Mesodermal cell (in vitro differentiated cells): ENCODE measurements around the gene PELI3.
"Not testable (repeated sequence)": the region's sequence is repeated elsewhere in the genome, so short reads cannot be mapped to it uniquely, and the experiment has no call there.

Experiments
- H3K27ac ChIP-seq: 2 replicates; pipeline ENCODE4 v1.7.0; 2013; ENCODE audit warnings: mild to moderate bottlenecking, low read depth, low read length, moderate library complexity; ENCODE audit not compliant: severe bottlenecking
- H3K36me3 ChIP-seq: 2 replicates; pipeline ENCODE4 v1.7.1; 2013; ENCODE audit warnings: mild to moderate bottlenecking, low read length, moderate library complexity; ENCODE audit not compliant: control insufficient read depth, insufficient read depth
- H3K4me1 ChIP-seq: one replicate; pipeline ENCODE4 v1.7.1; 2013; ENCODE audit warnings: mild to moderate bottlenecking, low read length; ENCODE audit not compliant: insufficient read depth, control insufficient read depth, poor library complexity, severe bottlenecking
- H3K4me3 ChIP-seq: 2 replicates; pipeline ENCODE4 v1.7.0; 2013; ENCODE audit warnings: low read length, control low read depth, mild to moderate bottlenecking; ENCODE audit not compliant: insufficient read depth, poor library complexity, severe bottlenecking; ENCODE audit errors: extremely low read depth
- H3K9me3 ChIP-seq: 2 replicates; pipeline ENCODE4 v1.7.1; 2013; ENCODE audit warnings: mild to moderate bottlenecking, low read length, moderate library complexity; ENCODE audit not compliant: control insufficient read depth
- WGBS, 2 experiments: methylation state at CpG; one replicate each; pipeline ENCODE4 v1.1.5; 2013; ENCODE audit warnings: missing lambda C conversion rate in 2 of 2; ENCODE audit not compliant: insufficient coverage in 2 of 2; 5-methylcytosine and 5-hydroxymethylcytosine counted together

PELI3 gene

GRCh38 chr11:66448523-66448922 is 18.2 kb upstream of the PELI3 start:
- no peak overlapping the region for H3K27ac ChIP-seq
- no peak overlapping the region for H3K4me3 ChIP-seq
- H3K36me3 ChIP-seq: no peaks in the 10 kb centered on the region
- no peaks in the 10 kb centered on the region for H3K4me1 ChIP-seq
- H3K9me3 ChIP-seq: peaks cover 4% of the 10 kb centered on the region
- WGBS, 2 experiments: 90 to 100% methylated on average over 1 to 3 of the region's 4 CpGs

GRCh38 chr11:66450560-66450959 is 16.1 kb upstream of the PELI3 start:
- H3K9me3 ChIP-seq: no peaks in the 10 kb centered on the region
- WGBS, 2 experiments: 87 to 91% methylated on average over 2 to 3 of the region's 4 CpGs
- H3K4me3 ChIP-seq: no peak overlapping the region
- no peaks in the 10 kb centered on the region for H3K36me3 ChIP-seq
- H3K27ac ChIP-seq: no peak overlapping the region
- H3K4me1 ChIP-seq: no peaks in the 10 kb centered on the region

- Histone ChIP-seq H3K4me3 (no peak overlapping the region), H3K27ac (no peak overlapping the region), H3K9me3 (no peaks in the 10 kb centered on the region), H3K4me1 (no peaks in the 10 kb centered on the region), H3K36me3 (no peaks in the 10 kb centered on the region)
- 87 to 95% methylated on average over 3 of the region's 4 CpGs for WGBS, 2 experiments
Observed at GRCh38 chr11:66451663-66452062, 15.0 kb upstream of the PELI3 start.

- Histone ChIP-seq H3K4me1 (no peaks in the 10 kb centered on the region), H3K4me3 (no peak overlapping the region), H3K9me3 (no peaks in the 10 kb centered on the region), H3K27ac (no peak overlapping the region), H3K36me3 (no peaks in the 10 kb centered on the region)
- 68 to 77% methylated on average over 5 of the region's 6 CpGs for WGBS, 2 experiments
Observed at GRCh38 chr11:66454247-66454646, 12.5 kb upstream of the PELI3 start.

- no peaks in the 10 kb centered on the region for H3K4me1 ChIP-seq
- no peak overlapping the region for H3K27ac ChIP-seq
- no peak overlapping the region for H3K4me3 ChIP-seq
- H3K36me3 ChIP-seq: no peaks in the 10 kb centered on the region
- 81% methylated on average over 3 of the region's 3 CpGs for WGBS, 2 experiments
- no peaks in the 10 kb centered on the region for H3K9me3 ChIP-seq
Observed at GRCh38 chr11:66454828-66455227, 11.9 kb upstream of the PELI3 start.

GRCh38 chr11:66457826-66458225 is 8.9 kb upstream of the PELI3 start:
- WGBS, 2 experiments: 85 to 94% methylated on average over 4 to 6 of the region's 6 CpGs
- Histone ChIP-seq H3K27ac (no peak overlapping the region), H3K4me1 (no peaks in the 10 kb centered on the region), H3K9me3 (peaks cover 7% of the 10 kb centered on the region), H3K36me3 (no peaks in the 10 kb centered on the region), H3K4me3 (no peak overlapping the region)

GRCh38 chr11:66459138-66459778 is 7.4 kb upstream of the PELI3 start:
- Histone ChIP-seq H3K36me3 (no peaks in the 10 kb centered on the region), H3K9me3 (peaks cover 11% of the 10 kb centered on the region), H3K27ac (no peak overlapping the region), H3K4me1 (no peaks in the 10 kb centered on the region), H3K4me3 (no peak overlapping the region)
- 81 to 94% methylated on average over 2 to 4 of the region's 5 CpGs for WGBS, 2 experiments

GRCh38 chr11:66462010-66462409 is 4.7 kb upstream of the PELI3 start:
- Histone ChIP-seq H3K4me1 (no peaks in the 10 kb centered on the region), H3K27ac (no peak overlapping the region), H3K4me3 (no peak overlapping the region), H3K36me3 (no peaks in the 10 kb centered on the region), H3K9me3 (peaks cover 11% of the 10 kb centered on the region)

GRCh38 chr11:66462911-66463310 is 3.8 kb upstream of the PELI3 start:
- Histone ChIP-seq H3K36me3 (no peaks in the 10 kb centered on the region), H3K4me1 (peaks cover 7% of the 10 kb centered on the region), H3K27ac (no peak overlapping the region), H3K4me3 (no peak overlapping the region), H3K9me3 (peaks cover 11% of the 10 kb centered on the region)
- WGBS, 2 experiments: 86 to 100% methylated on average over 2 of the region's 3 CpGs

- WGBS, 2 experiments: no CpG with 5 or more reads among the region's 5 CpGs
- not testable (repeated sequence) for H3K27ac ChIP-seq, H3K4me1 ChIP-seq, H3K4me3 ChIP-seq, H3K36me3 ChIP-seq
- H3K9me3 ChIP-seq: peaks cover 11% of the 10 kb centered on the region
Observed at GRCh38 chr11:66464116-66464515, 2.6 kb upstream of the PELI3 start.

GRCh38 chr11:66464916-66465315 is 1.8 kb upstream of the PELI3 start:
- H3K4me1 ChIP-seq: peaks cover 8% of the 10 kb centered on the region
- H3K9me3 ChIP-seq: peaks cover 11% of the 10 kb centered on the region
- no peak overlapping the region for H3K27ac ChIP-seq
- H3K36me3 ChIP-seq: no peaks in the 10 kb centered on the region
- WGBS, 2 experiments: 100% methylated on average over 1 of the region's 1 CpG
- H3K4me3 ChIP-seq: no peak overlapping the region
